Activated CD4-positive, alpha-beta T cell treated with anti-CD3 and anti-CD28 coated beads, Interleukin-2, amount 50 U/mL, for 48 hours (primary cell): ENCODE data around the gene SRP72.

Source experiments
- DNase-seq, 2 experiments: peaks; one replicate each; pipeline ENCODE4 v3.0.0-alpha.2; 2020

Gene SRP72

DNA sequence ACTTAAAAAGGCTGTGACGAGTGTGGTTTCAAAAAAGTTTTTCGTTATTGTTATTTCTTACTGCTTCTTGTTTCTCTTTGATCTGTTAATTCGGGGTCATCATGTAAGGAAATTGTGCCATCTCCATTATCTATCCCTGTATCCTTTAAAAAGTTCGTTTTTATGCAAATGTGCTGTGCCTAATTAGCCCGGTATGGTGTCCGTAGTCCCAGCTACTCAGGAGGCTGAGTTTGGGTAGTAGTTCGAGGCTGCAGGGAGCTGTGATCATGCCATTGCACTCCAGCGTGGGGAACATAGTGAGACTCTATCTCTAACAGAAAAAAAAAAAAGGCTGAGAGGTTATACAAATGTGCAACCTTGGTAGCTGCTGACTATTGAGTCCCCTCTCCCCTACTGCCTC is 83.2 kb downstream of the SRP72 start:
- DNase-seq = no peak

- no peak for DNase-seq
Measured at GRCh38 chr4:56551516-56551915, 84.1 kb downstream of the SRP72 start.

DNA sequence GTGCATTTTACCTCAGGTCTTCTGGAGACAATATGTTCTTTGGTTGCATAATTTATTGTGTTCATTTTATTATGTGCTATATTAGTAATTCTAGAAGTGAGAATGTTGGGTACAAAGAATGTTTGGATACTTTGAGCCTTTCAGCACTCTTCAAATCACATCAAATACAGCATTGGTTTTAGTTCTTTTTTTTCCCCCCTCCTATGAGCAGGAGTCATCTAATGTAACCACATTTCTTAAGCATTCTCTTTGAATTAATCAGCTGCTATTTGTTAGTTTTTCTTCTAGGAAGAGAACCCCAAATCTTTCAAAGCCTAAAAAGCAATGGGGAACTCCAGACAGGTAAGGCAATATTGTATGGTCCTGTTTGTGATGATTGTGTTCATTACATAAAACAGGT is 84.9 kb downstream of the SRP72 start:
- no peak for DNase-seq
